IMR-90 (cell line): ENCODE results near the gene ZFYVE28.

ENCODE experiments used
- BHLHE40 ChIP-seq: fragments of 150-350 bp; IDR thresholded peaks from 2 replicates; pipeline ENCODE4 v1.6.1; 2016; ENCODE audit warnings: mild to moderate bottlenecking, low read depth, low read length
- CEBPB ChIP-seq: IDR thresholded peaks from 2 replicates; pipeline ENCODE4 v1.6.1; 2012; ENCODE audit warnings: low read depth, low read length, improper control_type of control experiment
- CHD1 ChIP-seq: IDR thresholded peaks from 2 replicates; pipeline ENCODE4 v1.6.1; 2012; ENCODE audit warnings: low read depth, low read length, improper control_type of control experiment
- CTCF ChIP-seq: conservative IDR thresholded peaks from 2 replicates; pipeline ENCODE4 v1.5.1; 2012; ENCODE audit warnings: mild to moderate bottlenecking, low read depth, low read length, improper control_type of control experiment
- FOS ChIP-seq: fragments of 150-350 bp; IDR thresholded peaks from 2 replicates; pipeline ENCODE4 v1.6.1; 2016; ENCODE audit warnings: low read depth, low read length
- MAFK ChIP-seq: IDR thresholded peaks from 2 replicates; pipeline ENCODE4 v1.6.1; 2012; ENCODE audit warnings: low read depth, low read length, improper control_type of control experiment
- MAZ ChIP-seq: IDR thresholded peaks from 2 replicates; pipeline ENCODE4 v1.6.1; 2012; ENCODE audit warnings: low read depth, mild to moderate bottlenecking, low read length, improper control_type of control experiment, moderate library complexity, borderline replicate concordance
- MXI1 ChIP-seq: IDR thresholded peaks from 2 replicates; pipeline ENCODE4 v1.6.1; 2012; ENCODE audit warnings: low read depth, mild to moderate bottlenecking, low read length, moderate library complexity, borderline replicate concordance
- POLR2A ChIP-seq: IDR thresholded peaks from 2 replicates; pipeline ENCODE4 v1.6.1; 2012; ENCODE audit warnings: mild to moderate bottlenecking, low read depth, low read length
- RAD21 ChIP-seq: IDR thresholded peaks from 2 replicates; pipeline ENCODE4 v1.6.1; 2012; ENCODE audit warnings: low read length, improper control_type of control experiment
- RCOR1 ChIP-seq: IDR thresholded peaks from 2 replicates; pipeline ENCODE4 v1.6.1; 2012; ENCODE audit warnings: mild to moderate bottlenecking, low read length, improper control_type of control experiment; ENCODE audit not compliant: insufficient replicate concordance
- TF ChIP-seq, protein P1 (sequence below): fragments of 150-350 bp; IDR thresholded peaks from 2 replicates; pipeline ENCODE4 v1.6.1; 2017; ENCODE audit warnings: mild to moderate bottlenecking, antibody characterized with exemption, low read length, low read depth
- TF ChIP-seq, protein P2 (sequence below): fragments of 150-350 bp; IDR thresholded peaks from 2 replicates; pipeline ENCODE4 v1.6.1; 2016; ENCODE audit warnings: low read depth, mild to moderate bottlenecking, low read length, moderate library complexity, borderline replicate concordance

- TF ChIP-seq CTCF (no peak), MXI1 (no peak), POLR2A (no peak), RCOR1 (no peak), MAZ (no peak), CHD1 (no peak), FOS (no peak), MAFK (no peak), CEBPB (no peak), RAD21 (no peak), BHLHE40 (no peak)
- TF ChIP-seq, protein P1, sequence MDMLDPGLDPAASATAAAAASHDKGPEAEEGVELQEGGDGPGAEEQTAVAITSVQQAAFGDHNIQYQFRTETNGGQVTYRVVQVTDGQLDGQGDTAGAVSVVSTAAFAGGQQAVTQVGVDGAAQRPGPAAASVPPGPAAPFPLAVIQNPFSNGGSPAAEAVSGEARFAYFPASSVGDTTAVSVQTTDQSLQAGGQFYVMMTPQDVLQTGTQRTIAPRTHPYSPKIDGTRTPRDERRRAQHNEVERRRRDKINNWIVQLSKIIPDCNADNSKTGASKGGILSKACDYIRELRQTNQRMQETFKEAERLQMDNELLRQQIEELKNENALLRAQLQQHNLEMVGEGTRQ, result no peak
- TF ChIP-seq, protein P2, sequence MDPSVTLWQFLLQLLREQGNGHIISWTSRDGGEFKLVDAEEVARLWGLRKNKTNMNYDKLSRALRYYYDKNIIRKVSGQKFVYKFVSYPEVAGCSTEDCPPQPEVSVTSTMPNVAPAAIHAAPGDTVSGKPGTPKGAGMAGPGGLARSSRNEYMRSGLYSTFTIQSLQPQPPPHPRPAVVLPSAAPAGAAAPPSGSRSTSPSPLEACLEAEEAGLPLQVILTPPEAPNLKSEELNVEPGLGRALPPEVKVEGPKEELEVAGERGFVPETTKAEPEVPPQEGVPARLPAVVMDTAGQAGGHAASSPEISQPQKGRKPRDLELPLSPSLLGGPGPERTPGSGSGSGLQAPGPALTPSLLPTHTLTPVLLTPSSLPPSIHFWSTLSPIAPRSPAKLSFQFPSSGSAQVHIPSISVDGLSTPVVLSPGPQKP, result no peak
Observed at GRCh38 chr4:2335729-2336101, 82.7 kb downstream of the ZFYVE28 start.
